Measurements from ENCODE around the gene LSG1.

- TF ChIP-seq POLR2AphosphoS5 (IDR thresholded peaks at IDR 0.05; ENCODE audit: borderline replicate concordance, low read depth, low read length) (no peak), EZH2 (IDR thresholded peaks at IDR 0.05) (no peak)
These were observed 43.2 kb upstream of the LSG1 start for GRCh38 chr3:194715022-194715800.
